Parathyroid adenoma (tissue), 2 donors: Measurements from ENCODE around the gene RNF167.
"Not testable (repeated sequence)": the region's sequence is repeated elsewhere in the genome, so short reads cannot be mapped to it uniquely, and the experiment has no call there.

Experiments used
- H2AFZ ChIP-seq: fragments of 300-600 bp; sonication (generic); one replicate; pipeline ENCODE4 v1.7.0; 2017; ENCODE audit warnings: antibody characterized with exemption, mild to moderate bottlenecking
- H3K27ac ChIP-seq: fragments of 300-600 bp; sonication (generic); one replicate; pipeline ENCODE4 v1.7.0; 2017
- H3K27me3 ChIP-seq: fragments of 300-600 bp; sonication (generic); one replicate; pipeline ENCODE4 v1.7.0; 2017; ENCODE audit warnings: low read length; ENCODE audit not compliant: control insufficient read depth, insufficient read depth
- H3K36me3 ChIP-seq: fragments of 300-600 bp; sonication (generic); one replicate; pipeline ENCODE4 v1.7.0; 2017; ENCODE audit warnings: low read length; ENCODE audit not compliant: control insufficient read depth, insufficient read depth
- H3K4me1 ChIP-seq: fragments of 300-600 bp; sonication (generic); one replicate; pipeline ENCODE4 v1.7.0; 2017; ENCODE audit warnings: control low read depth
- H3K4me2 ChIP-seq: fragments of 300-600 bp; sonication (generic); one replicate; pipeline ENCODE4 v1.7.0; 2017; ENCODE audit warnings: low read length
- H3K4me3 ChIP-seq: fragments of 300-600 bp; sonication (generic); one replicate; pipeline ENCODE4 v1.7.0; 2017; ENCODE audit warnings: low read depth, low read length
- H3K79me2 ChIP-seq: fragments of 300-600 bp; sonication (generic); one replicate; pipeline ENCODE4 v1.7.0; 2017; ENCODE audit warnings: control low read depth
- H3K9ac ChIP-seq: fragments of 300-600 bp; sonication (generic); one replicate; pipeline ENCODE4 v1.7.0; 2017; ENCODE audit warnings: mild to moderate bottlenecking
- H3K9me3 ChIP-seq: fragments of 300-600 bp; sonication (generic); one replicate; pipeline ENCODE4 v1.7.0; 2017; ENCODE audit warnings: low read length; ENCODE audit not compliant: control insufficient read depth
- CTCF ChIP-seq: fragments of 300-600 bp; sonication (generic); IDR thresholded peaks from one replicate; pipeline ENCODE4 v1.7.0; 2017; ENCODE audit warnings: antibody characterized with exemption, mild to moderate bottlenecking
- donor health status: primary hyperparathyroidism.

The RNF167 gene

GRCh38 chr17:4902540-4902939 is 37.5 kb upstream of the RNF167 start:
- Histone ChIP-seq H3K9me3 (no peaks in the 10 kb centered on the region), H3K4me3 (no peak overlapping the region), H3K4me1 (peaks cover 10% of the 10 kb centered on the region), H2AFZ (peak overlapping the region; percentile 84), H3K79me2 (no peaks in the 10 kb centered on the region), H3K9ac (no peak overlapping the region), H3K27ac (peak overlapping the region; percentile 53), H3K36me3 (no peaks in the 10 kb centered on the region), H3K4me2 (peak overlapping the region; percentile 31), H3K27me3 (no peaks in the 10 kb centered on the region)
- TF ChIP-seq CTCF: no peak

GRCh38 chr17:4903051-4903818 is 36.8 kb upstream of the RNF167 start, which contains the start of gene CHRNE:
Gene CHRNE, minus strand, starts transcription at chr17:4903098. Its CDS starts 35 bp downstream, at chr17:4903063.
- Histone ChIP-seq H3K27ac (peak within 1 kb of the TSS; percentile 53), H3K27me3 (no peaks in the 10 kb centered on the region), H3K36me3 (no peaks in the 10 kb centered on the region), H3K4me1 (peaks cover 10% of the 10 kb centered on the region), H3K9me3 (no peaks in the 10 kb centered on the region), H3K4me3 (no peak within 1 kb of the TSS), H3K79me2 (no peaks in the 10 kb centered on the region), H3K9ac (no peak within 1 kb of the TSS), H3K4me2 (peak within 1 kb of the TSS; percentile 31), H2AFZ (peak within 1 kb of the TSS; percentile 84)
- TF ChIP-seq CTCF: peak; percentile 89

GRCh38 chr17:4906642-4907041 is 33.4 kb upstream of the RNF167 start:
- not testable (repeated sequence) for H3K27me3 ChIP-seq, H3K4me3 ChIP-seq, H3K79me2 ChIP-seq, H3K4me2 ChIP-seq, H3K36me3 ChIP-seq, H3K9me3 ChIP-seq, H3K9ac ChIP-seq, H2AFZ ChIP-seq, H3K27ac ChIP-seq
- H3K4me1 ChIP-seq: peaks cover 16% of the 10 kb centered on the region

- no peaks in the 10 kb centered on the region for H3K27me3 ChIP-seq
- no peak for TF ChIP-seq CTCF
- H3K9me3 ChIP-seq: no peaks in the 10 kb centered on the region
- H2AFZ ChIP-seq: no peak overlapping the region
- H3K36me3 ChIP-seq: no peaks in the 10 kb centered on the region
- H3K4me2 ChIP-seq: no peak overlapping the region
- H3K4me3 ChIP-seq: no peak overlapping the region
- peaks cover 9% of the 10 kb centered on the region for H3K4me1 ChIP-seq
- no peaks in the 10 kb centered on the region for H3K79me2 ChIP-seq
- H3K27ac ChIP-seq: no peak overlapping the region
- H3K9ac ChIP-seq: no peak overlapping the region
Observed at GRCh38 chr17:4908301-4908700, 31.8 kb upstream of the RNF167 start.

GRCh38 chr17:4908711-4909496 is 31.2 kb upstream of the RNF167 start:
- Histone ChIP-seq H3K27ac (peak overlapping the region; percentile 27), H3K27me3 (no peaks in the 10 kb centered on the region), H3K36me3 (no peaks in the 10 kb centered on the region), H3K4me2 (no peak overlapping the region), H2AFZ (peak overlapping the region; percentile 90), H3K9ac (no peak overlapping the region), H3K9me3 (no peaks in the 10 kb centered on the region), H3K4me1 (peaks cover 7% of the 10 kb centered on the region), H3K79me2 (no peaks in the 10 kb centered on the region), H3K4me3 (peak overlapping the region; percentile 37)
- TF ChIP-seq CTCF: peak; percentile 86
